Mucosa of rectum (tissue), 2 donors: ENCODE data around the gene OXER1.

Source experiments
- H3K27ac ChIP-seq, 2 donors: one replicate each; pipeline ENCODE4 v1.7.0; 2013; ENCODE audit warnings: inconsistent platforms in 2 of 2, low read depth in 2 of 2, low read length in 2 of 2
- H3K27me3 ChIP-seq, 2 donors: one replicate each; pipeline ENCODE4 v1.7.0; 2013; ENCODE audit warnings: low read length in 2 of 2; ENCODE audit not compliant: control insufficient read depth in 2 of 2, insufficient read depth in 2 of 2
- H3K36me3 ChIP-seq, 2 donors: one replicate each; pipeline ENCODE4 v1.7.0; 2013; ENCODE audit warnings: low read length in 2 of 2; ENCODE audit not compliant: control insufficient read depth in 2 of 2, insufficient read depth in 2 of 2
- H3K4me1 ChIP-seq, 2 donors: one replicate each; pipeline ENCODE4 v1.7.0; 2013; ENCODE audit warnings: low read length in 2 of 2, mild to moderate bottlenecking in 1 of 2; ENCODE audit not compliant: control insufficient read depth in 2 of 2, insufficient read depth in 2 of 2
- H3K4me3 ChIP-seq, 2 donors: one replicate each; pipeline ENCODE4 v1.7.0; 2013; ENCODE audit warnings: low read length in 2 of 2
- H3K9ac ChIP-seq, 2 donors: one replicate each; pipeline ENCODE4 v1.7.0; 2013; ENCODE audit warnings: low read length in 2 of 2, low read depth in 1 of 2, mild to moderate bottlenecking in 1 of 2
- H3K9me3 ChIP-seq, 2 donors: one replicate each; pipeline ENCODE4 v1.7.0; 2013; ENCODE audit warnings: low read length in 2 of 2; ENCODE audit not compliant: control insufficient read depth in 2 of 2
- donor health status: healthy.
- donor health status: Normal muscosa, but diverticular disease.

Gene OXER1

DNA sequence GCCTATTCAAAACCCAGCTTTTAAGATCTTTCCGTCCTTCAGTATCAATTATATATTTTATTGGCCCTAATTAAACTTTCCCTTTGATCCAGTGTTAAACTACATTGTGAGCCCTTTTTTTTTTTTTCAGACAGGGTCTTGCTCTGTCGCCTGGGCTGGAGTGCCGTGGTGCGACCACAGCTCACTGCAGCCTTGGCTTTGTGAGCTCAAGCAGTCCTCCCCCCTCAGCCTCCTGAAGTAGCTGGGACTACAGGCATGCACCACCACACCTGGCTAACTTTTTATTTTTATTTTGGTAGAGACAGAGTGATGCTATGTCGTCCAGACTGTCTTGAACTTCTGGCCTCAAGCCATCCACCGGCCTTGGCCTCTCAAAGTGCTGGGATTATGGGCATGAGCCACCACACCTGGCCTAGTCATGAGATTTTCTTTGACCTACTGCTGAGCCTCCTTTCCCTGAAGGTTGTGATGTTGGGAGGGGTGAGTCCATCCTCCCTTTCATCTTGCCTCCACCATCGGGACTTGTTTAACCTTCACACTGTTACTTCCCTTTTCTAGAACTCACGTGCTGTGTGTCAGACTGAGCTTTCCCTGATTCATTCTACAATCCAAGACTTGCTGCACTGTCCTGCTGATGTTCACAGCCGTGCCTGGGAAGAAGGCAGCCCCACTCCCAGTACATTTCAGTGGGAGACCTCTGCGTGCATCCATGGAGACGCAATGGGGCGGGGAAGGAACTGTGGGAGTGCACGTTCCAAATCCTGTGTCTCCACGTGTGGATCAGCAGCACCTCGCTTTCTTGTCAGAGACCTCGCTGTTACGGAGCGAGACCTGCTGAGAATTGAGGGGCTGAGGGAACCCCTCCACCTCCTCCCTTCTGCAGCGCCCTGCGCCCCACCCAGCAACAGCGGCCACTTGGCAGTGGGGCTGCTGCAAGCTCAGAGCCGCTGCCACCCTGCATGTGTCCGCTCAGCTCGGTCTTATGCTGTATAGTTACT, 10.8 kb downstream of the OXER1 start:
- H3K27ac ChIP-seq: no peak overlapping the region

DNA sequence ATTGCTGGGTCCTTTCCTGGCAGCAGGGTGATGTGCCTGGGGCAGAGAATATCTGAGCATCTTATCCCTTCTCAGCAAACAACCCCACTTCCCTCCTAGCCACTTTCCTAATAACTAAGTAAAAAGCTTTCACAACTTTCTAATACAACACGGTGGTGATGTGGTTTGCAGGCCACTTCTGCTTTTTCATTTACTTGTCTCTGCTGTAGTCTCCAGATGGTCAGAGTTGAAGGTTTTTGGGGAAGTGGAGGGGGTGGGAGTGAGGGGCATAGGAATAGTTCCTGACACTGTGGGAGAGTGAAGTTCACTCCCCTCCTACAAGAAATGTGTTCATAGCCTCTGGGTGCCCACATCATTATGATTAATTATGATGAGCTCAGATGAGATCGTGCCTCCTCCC, 11.6 kb downstream of the OXER1 start:
- Histone ChIP-seq H3K27me3 (no peaks in the 10 kb centered on the region), H3K9me3 (no peaks in the 10 kb centered on the region), H3K4me1 (peaks cover 0 to 2% of the 10 kb centered on the region in 2 donors), H3K36me3 (peaks cover 5 to 10% of the 10 kb centered on the region in 2 donors), H3K9ac (no peak overlapping the region), H3K4me3 (no peak overlapping the region), H3K27ac (no peak overlapping the region)

More for the DNA sequence above, 10.8 kb downstream of the OXER1 start:
- Histone ChIP-seq H3K27me3 (no peaks in the 10 kb centered on the region), H3K9me3 (no peaks in the 10 kb centered on the region), H3K4me1 (peaks cover 0 to 2% of the 10 kb centered on the region in 2 donors), H3K36me3 (peaks cover 5 to 10% of the 10 kb centered on the region in 2 donors), H3K4me3 (no peak overlapping the region), H3K9ac (no peak overlapping the region)

DNA sequence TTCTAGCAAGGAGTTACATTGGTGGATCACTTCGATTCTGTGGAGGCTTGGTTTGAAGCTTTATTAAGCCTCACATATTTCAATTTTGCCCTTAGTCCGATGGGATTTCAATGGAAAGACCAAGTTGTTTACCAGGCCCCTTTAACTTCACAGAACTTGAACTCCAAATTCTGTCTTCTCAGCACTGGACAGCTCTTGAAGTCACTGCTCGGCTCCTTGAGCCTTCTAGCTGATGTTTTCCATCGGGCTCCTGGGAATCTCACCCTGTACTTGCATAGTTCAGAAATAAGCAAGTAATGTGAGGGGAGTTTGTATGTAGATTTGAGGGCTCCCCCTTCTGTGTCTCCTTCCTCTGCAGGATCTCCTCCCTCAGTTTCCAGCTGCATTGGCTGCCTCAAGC, 15.1 kb downstream of the OXER1 start:
- H3K9me3 ChIP-seq: no peaks in the 10 kb centered on the region
- peaks cover 5 to 10% of the 10 kb centered on the region in 2 donors for H3K36me3 ChIP-seq
- no peaks in the 10 kb centered on the region for H3K27me3 ChIP-seq
- no peak overlapping the region for H3K9ac ChIP-seq
- no peaks in the 10 kb centered on the region for H3K4me1 ChIP-seq
- no peak overlapping the region for H3K27ac ChIP-seq
- H3K4me3 ChIP-seq: no peak overlapping the region

DNA sequence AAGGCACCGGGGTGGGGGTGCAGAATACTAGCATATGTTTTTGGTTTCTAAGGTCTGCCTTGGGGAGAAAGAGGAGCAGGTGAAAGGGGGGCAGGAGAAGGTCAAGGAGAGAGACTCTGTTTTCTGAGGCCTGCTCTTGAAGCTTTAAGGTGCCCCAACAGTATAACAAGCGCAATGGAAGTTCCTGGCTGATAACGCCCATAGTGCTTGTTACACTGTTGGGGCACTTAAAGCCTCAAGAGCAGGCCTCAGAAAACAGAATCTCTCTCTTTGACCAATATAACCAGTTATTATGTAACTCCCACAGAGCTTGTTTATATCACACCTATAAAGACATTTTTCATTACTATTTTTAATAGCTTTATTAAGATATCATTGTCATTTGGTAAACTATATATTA, 16.5 kb downstream of the OXER1 start:
- Histone ChIP-seq H3K4me1 (no peaks in the 10 kb centered on the region), H3K9ac (no peak overlapping the region), H3K27me3 (no peaks in the 10 kb centered on the region), H3K4me3 (no peak overlapping the region), H3K27ac (no peak overlapping the region), H3K9me3 (no peaks in the 10 kb centered on the region), H3K36me3 (peaks cover 0 to 3% of the 10 kb centered on the region in 2 donors)

DNA sequence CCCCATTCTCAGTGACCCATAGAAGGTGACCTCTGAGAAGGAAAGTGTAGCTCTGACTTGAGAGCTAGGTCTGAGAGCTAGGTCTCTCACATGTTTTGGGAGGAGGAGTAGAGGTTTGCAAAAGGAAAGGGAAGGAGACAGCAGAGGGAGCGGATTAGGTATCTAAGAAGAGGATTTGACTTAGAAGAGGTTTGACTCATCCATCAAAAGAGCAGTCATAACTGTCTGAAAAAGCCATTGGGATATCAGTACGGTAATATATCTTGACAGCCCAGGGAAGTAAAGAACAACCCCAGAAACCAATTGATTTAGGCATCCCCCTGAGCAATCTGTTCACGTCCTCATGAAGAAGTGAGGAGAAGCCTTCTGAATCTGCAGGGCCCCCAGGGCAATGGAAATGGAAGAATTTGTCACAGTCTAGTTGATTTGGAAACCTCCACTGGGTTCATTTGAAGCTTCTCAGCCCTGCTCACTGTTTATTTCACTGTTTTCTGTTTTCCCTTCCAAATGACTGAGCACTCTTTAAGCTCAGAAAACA, 19.3 kb downstream of the OXER1 start:
- H3K4me1 ChIP-seq: no peaks in the 10 kb centered on the region
- H3K9me3 ChIP-seq: no peaks in the 10 kb centered on the region

DNA sequence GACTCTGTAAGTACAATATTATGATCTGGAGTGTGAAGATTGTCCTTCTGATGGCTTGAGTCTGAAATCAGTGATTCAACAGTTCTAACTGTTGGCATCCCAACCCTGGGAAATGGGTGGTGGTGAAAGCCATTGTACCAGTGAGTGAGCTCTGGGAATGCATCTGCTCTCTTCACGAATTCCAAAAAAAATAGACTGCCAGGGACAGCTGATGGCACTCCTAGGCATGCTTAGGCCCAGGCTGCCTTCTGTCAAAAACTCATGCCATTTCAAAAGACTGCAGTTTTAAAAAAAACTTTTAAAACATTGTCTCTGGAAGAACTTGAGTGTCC, 20.3 kb downstream of the OXER1 start:
- peaks cover 0 to 9% of the 10 kb centered on the region in 2 donors for H3K36me3 ChIP-seq
- no peaks in the 10 kb centered on the region for H3K27me3 ChIP-seq
- no peaks in the 10 kb centered on the region for H3K4me1 ChIP-seq
- no peak overlapping the region for H3K27ac ChIP-seq
- H3K9ac ChIP-seq: no peak overlapping the region
- H3K4me3 ChIP-seq: no peak overlapping the region
- no peaks in the 10 kb centered on the region for H3K9me3 ChIP-seq

More for the DNA sequence above, 19.3 kb downstream of the OXER1 start:
- Histone ChIP-seq H3K36me3 (peaks cover 3 to 9% of the 10 kb centered on the region in 2 donors), H3K27me3 (no peaks in the 10 kb centered on the region), H3K9ac (no peak overlapping the region), H3K27ac (no peak overlapping the region), H3K4me3 (no peak overlapping the region)

DNA sequence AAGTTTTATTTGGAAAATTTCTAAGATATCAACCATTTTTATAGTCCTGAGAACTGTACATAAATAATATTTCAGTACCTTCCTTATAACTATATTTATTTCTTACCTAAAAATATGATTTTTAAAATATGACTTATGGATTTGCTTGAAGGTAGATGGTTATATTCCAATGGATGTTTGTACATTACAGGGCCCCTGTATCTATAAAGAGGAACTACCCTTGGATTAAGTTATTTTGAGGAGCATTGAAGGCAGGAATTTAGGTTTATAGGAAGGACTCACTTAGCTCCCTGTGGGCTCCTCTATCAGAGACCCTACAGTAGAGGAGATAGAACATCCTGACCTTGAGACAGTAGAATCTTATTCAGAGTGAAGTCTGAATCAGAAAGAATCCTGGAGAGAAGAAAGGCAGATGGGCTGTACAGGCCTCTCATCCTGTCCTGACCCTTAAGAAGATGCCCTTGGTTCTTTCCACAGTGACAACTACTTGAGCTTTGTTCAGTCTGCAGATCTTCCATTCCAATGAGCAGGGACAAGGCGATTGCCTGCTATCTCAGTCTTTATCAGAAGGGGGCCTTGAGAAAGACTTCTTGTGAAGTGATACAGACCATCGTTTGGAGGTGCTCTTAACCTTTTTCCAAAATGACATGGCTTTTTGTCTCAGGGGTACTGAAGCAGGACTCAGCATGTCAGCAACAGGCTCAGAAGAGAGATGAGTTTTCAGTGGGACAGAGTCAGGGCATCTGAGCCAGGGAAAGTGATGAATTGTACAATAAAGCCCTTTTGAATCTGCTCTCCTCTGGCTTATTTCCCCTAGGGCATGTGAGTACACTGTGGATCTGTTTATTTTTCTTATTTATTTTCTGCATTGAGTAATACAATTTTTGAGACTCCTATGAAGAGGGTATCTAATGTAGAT, 20.9 kb downstream of the OXER1 start:
- H3K27me3 ChIP-seq: no peaks in the 10 kb centered on the region
- H3K4me1 ChIP-seq: no peaks in the 10 kb centered on the region
- no peak overlapping the region for H3K27ac ChIP-seq
- no peaks in the 10 kb centered on the region for H3K9me3 ChIP-seq
- H3K4me3 ChIP-seq: no peak overlapping the region
- H3K9ac ChIP-seq: no peak overlapping the region
- peaks cover 0 to 9% of the 10 kb centered on the region in 2 donors for H3K36me3 ChIP-seq

DNA sequence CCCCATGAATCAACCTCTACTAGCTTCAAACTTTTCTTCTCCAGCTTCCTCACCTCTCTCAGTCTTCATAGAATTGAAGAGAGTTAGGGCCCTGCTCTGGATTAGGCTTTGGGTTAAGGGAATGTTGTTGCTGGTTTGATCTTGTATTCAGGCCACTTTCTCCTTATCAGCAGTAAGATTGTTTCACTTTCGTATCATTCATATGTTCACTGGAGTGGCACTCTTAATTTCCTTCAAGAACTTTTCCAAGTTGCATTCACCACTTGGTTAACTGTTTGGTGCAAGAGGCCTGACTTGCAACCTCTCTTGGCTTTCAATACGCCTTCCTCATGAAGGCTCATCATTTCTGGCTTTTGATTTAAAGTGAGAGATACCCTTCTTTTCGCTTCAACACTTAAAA, 22.8 kb downstream of the OXER1 start:
- Histone ChIP-seq H3K36me3 (peaks cover 3 to 15% of the 10 kb centered on the region in 2 donors), H3K27ac (no peak overlapping the region)

DNA sequence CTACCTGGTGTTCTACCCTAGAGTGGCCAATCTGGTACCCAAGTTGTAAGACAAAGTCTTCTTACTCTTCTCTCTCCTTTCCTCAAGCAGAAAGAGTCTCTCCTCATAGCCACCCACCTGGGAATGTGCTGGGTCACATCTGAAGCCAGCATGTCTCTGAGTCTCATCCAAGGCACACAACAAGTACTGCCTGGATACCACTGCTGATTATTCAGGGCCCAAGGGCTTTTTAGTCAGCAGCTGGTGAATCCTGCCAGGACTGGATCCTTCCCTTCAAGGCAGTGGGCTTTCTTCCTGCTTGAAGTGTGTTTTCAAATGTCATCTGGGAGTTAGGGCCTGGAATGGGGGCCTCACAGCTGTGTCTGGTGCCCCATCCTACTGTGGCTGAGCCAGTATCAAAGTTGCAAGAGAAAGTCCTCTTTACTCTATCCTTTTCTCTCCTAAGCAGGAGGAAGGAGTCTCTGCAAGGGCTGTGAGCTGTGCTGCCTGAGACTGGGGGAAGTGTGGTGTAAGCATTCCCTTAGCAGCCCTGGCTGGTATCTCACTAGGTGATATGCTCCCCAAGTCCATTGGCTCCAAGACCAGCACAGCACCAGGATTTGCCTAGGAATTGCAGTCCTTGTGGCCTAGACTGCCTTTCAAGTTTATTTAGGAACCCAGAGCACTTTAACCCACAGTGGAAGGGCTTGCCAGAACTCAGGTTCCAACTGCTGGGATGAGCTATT, 27.2 kb downstream of the OXER1 start:
- Histone ChIP-seq H3K27ac (no peak overlapping the region), H3K9ac (no peak overlapping the region), H3K9me3 (peaks cover 0 to 1% of the 10 kb centered on the region in 2 donors), H3K36me3 (peaks cover 8 to 16% of the 10 kb centered on the region in 2 donors), H3K4me3 (no peak overlapping the region), H3K4me1 (no peaks in the 10 kb centered on the region), H3K27me3 (no peaks in the 10 kb centered on the region)

More for the DNA sequence above, 22.8 kb downstream of the OXER1 start:
- Histone ChIP-seq H3K9ac (no peak overlapping the region), H3K4me3 (no peak overlapping the region), H3K27me3 (no peaks in the 10 kb centered on the region), H3K4me1 (no peaks in the 10 kb centered on the region), H3K9me3 (peaks cover 0 to 1% of the 10 kb centered on the region in 2 donors)
